ENCODE results near the gene AASDHPPT. TPM values are rescaled to one million over a fixed set of nuclear protein-coding genes. Genes with fewer than 3 reads are reported as not detected.
"Not testable (repeated sequence)": the region's sequence is repeated elsewhere in the genome, so short reads cannot be mapped to it uniquely, and the experiment has no call there.

The AASDHPPT gene
- total RNA-seq, result 282 TPM

GRCh38 chr11:106077609-106078455, at the start of gene AASDHPPT:
Gene AASDHPPT (plus strand): TSS chr11:106077662. CDS start chr11:106077711, 49 bp downstream.
- no peak for FAIRE-seq

GRCh38 chr11:106030609-106031008, 46.9 kb upstream of the AASDHPPT start:
- FAIRE-seq, result no peak
- no peak for DNase-seq (ENCODE audit: low spot score in 2 of 2)

More at GRCh38 chr11:106077609-106078455, at the start of gene AASDHPPT:
- DNase-seq (ENCODE audit: low spot score in 2 of 2), result no peak

- FAIRE-seq, result no peak
- no peak for DNase-seq (ENCODE audit: low spot score in 2 of 2)
These were observed 46.2 kb upstream of the AASDHPPT start for GRCh38 chr11:106031202-106031810.

- FAIRE-seq (no peak), DNase-seq (ENCODE audit: low spot score in 2 of 2) (no peak)
These were observed 45.5 kb upstream of the AASDHPPT start for GRCh38 chr11:106031936-106032335.

GRCh38 chr11:106032861-106033260, 44.6 kb upstream of the AASDHPPT start:
- FAIRE-seq (no peak), DNase-seq (ENCODE audit: low spot score in 2 of 2) (no peak)

- FAIRE-seq, result no peak
These were observed 33.9 kb upstream of the AASDHPPT start for GRCh38 chr11:106043540-106043939.

GRCh38 chr11:106047631-106048030, 29.8 kb upstream of the AASDHPPT start:
- no peak for FAIRE-seq
- DNase-seq (ENCODE audit: low spot score in 2 of 2), result no peak

More at GRCh38 chr11:106043540-106043939, 33.9 kb upstream of the AASDHPPT start:
- DNase-seq (ENCODE audit: low spot score in 2 of 2), result no peak

GRCh38 chr11:106049727-106050476, 27.6 kb upstream of the AASDHPPT start:
- DNase-seq (ENCODE audit: low spot score in 2 of 2) (no peak), FAIRE-seq (no peak)

GRCh38 chr11:106051103-106051502, 26.4 kb upstream of the AASDHPPT start:
- DNase-seq (ENCODE audit: low spot score in 2 of 2), result no peak
- no peak for FAIRE-seq

- FAIRE-seq; DNase-seq (ENCODE audit: low spot score in 2 of 2): not testable (repeated sequence)
These were observed 19.1 kb upstream of the AASDHPPT start for GRCh38 chr11:106058377-106058776.

GRCh38 chr11:106059617-106060016, 17.8 kb upstream of the AASDHPPT start:
- FAIRE-seq (no peak), DNase-seq (ENCODE audit: low spot score in 2 of 2) (no peak)

GRCh38 chr11:106061249-106061784, 16.1 kb upstream of the AASDHPPT start:
- no peak for DNase-seq (ENCODE audit: low spot score in 2 of 2)
- no peak for FAIRE-seq

GRCh38 chr11:106061954-106062949, 15.2 kb upstream of the AASDHPPT start:
- no peak for FAIRE-seq

GRCh38 chr11:106063009-106063408, 14.5 kb upstream of the AASDHPPT start:
- DNase-seq (ENCODE audit: low spot score in 2 of 2) (no peak), FAIRE-seq (no peak)

More at GRCh38 chr11:106061954-106062949, 15.2 kb upstream of the AASDHPPT start:
- no peak for DNase-seq (ENCODE audit: low spot score in 2 of 2)

- FAIRE-seq (no peak), DNase-seq (ENCODE audit: low spot score in 2 of 2) (no peak)
These were observed 6.9 kb upstream of the AASDHPPT start for GRCh38 chr11:106070606-106071005.

GRCh38 chr11:106072804-106073203, 4.7 kb upstream of the AASDHPPT start:
- DNase-seq (ENCODE audit: low spot score in 2 of 2) (no peak), FAIRE-seq (no peak)

- DNase-seq (ENCODE audit: low spot score in 2 of 2) (peak in 1 of 2 donors; percentile 3), FAIRE-seq (no peak)
These were observed 1.1 kb upstream of the AASDHPPT start for GRCh38 chr11:106076171-106076918.

GRCh38 chr11:106076919-106077608, 398 bp upstream of the AASDHPPT start, which contains the start of gene KBTBD3:
Gene KBTBD3 (minus strand): TSS chr11:106077347. CDS start chr11:106059097, 18,250 bp downstream.
- DNase-seq (ENCODE audit: low spot score in 2 of 2) (peak; percentile 85 to 86), FAIRE-seq (no peak)
